ENCODE data around the gene ANO2. TPM values are rescaled to one million over a fixed set of nuclear protein-coding genes. Genes with fewer than 3 reads are reported as not detected.

ANO2 gene
- total RNA-seq, 2 donors from 2014 or later: not detected

- no peak overlapping the region for H3K4me3 Mint-ChIP-seq
- ATAC-seq (no peak), DNase-seq (ENCODE audit: low spot score) (no peak)
- H3K27me3 Mint-ChIP-seq: peaks cover 8 to 11% of the 10 kb centered on the region in 2 donors
- H3K9me3 Mint-ChIP-seq: no peaks in the 10 kb centered on the region
- H3K27ac Mint-ChIP-seq: no peak overlapping the region
- H3K4me1 Mint-ChIP-seq (ENCODE audit: low read depth in 2 of 2): no peaks in the 10 kb centered on the region
- H3K36me3 Mint-ChIP-seq: no peaks in the 10 kb centered on the region
Measured at GRCh38 chr12:5521456-5522325, 423.4 kb downstream of the ANO2 start.

DNA sequence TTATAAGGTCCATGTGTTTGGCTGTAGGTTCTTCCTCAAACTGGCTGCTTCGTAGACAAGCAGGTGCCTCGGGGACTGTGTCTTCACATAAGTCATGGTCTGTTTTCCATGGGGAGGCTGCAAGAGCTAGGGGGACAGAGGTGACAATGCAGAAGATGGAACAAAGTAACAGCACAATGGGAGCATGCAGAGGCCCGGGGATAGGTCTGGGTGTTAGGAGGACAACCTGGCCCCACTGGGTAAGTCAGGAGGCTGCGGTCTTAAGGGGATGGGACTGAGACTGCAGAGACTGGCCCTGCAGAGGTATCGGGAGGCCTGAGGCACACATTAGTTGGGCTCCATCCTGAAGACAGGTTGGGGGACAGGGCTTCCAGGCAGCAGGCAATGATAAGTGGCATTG, 424.2 kb downstream of the ANO2 start:
- Mint-ChIP-seq H3K36me3 (no peaks in the 10 kb centered on the region), H3K4me1 (ENCODE audit: low read depth in 2 of 2) (no peaks in the 10 kb centered on the region), H3K27ac (no peak overlapping the region), H3K4me3 (no peak overlapping the region), H3K27me3 (peaks cover 10 to 11% of the 10 kb centered on the region in 2 donors), H3K9me3 (no peaks in the 10 kb centered on the region)
- DNase-seq (ENCODE audit: low spot score) (no peak), ATAC-seq (no peak)

GRCh38 chr12:5520037-5520436, 425.0 kb downstream of the ANO2 start:
- DNase-seq (ENCODE audit: low spot score): no peak
- no peak for ATAC-seq
- Mint-ChIP-seq H3K36me3 (no peaks in the 10 kb centered on the region), H3K9me3 (no peaks in the 10 kb centered on the region), H3K27me3 (peaks cover 9 to 15% of the 10 kb centered on the region in 2 donors), H3K27ac (no peak overlapping the region), H3K4me3 (no peak overlapping the region), H3K4me1 (ENCODE audit: low read depth in 2 of 2) (no peaks in the 10 kb centered on the region)

DNA sequence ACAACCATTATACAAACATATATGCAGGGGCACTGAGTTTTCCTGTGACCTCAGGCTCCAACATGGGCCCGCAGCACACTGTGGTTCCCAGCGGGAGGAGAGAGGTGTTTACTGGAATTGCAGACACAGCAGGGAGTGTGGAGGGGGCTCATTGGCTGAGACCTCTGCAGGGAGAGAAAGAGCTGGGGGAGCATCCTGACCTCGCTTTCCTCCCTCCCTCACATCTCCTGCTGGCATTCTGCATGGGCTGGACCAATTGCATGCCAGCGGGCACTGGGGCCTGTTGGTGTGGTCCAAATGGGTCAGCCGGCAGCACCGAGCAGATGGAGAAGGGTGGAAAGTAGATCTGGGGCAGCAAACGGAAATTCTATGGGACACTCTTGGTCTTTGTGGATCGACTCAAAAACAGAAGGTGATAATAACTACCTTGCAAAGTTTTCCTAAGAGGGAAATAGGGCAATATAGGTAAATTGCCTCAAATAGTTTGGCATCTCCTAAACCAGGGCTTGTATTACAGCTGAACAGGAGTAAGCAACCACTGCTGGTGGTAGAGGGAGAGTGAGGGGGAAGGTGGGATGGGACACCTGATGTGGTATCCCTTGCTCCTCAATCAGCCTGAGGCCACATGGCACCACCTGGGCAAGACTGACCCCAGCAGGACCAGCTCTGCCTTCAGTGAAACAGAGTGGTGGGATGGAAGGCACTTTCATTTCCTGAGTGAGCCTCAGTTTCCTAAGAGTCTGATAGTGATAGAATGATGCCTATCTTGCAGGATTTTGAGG, 426.3 kb downstream of the ANO2 start:
- Mint-ChIP-seq H3K4me3 (no peak overlapping the region), H3K9me3 (no peaks in the 10 kb centered on the region), H3K27ac (no peak overlapping the region), H3K4me1 (ENCODE audit: low read depth in 2 of 2) (no peaks in the 10 kb centered on the region), H3K27me3 (peaks cover 7 to 15% of the 10 kb centered on the region in 2 donors), H3K36me3 (no peaks in the 10 kb centered on the region)
- DNase-seq (ENCODE audit: low spot score) (no peak), ATAC-seq (no peak)

DNA sequence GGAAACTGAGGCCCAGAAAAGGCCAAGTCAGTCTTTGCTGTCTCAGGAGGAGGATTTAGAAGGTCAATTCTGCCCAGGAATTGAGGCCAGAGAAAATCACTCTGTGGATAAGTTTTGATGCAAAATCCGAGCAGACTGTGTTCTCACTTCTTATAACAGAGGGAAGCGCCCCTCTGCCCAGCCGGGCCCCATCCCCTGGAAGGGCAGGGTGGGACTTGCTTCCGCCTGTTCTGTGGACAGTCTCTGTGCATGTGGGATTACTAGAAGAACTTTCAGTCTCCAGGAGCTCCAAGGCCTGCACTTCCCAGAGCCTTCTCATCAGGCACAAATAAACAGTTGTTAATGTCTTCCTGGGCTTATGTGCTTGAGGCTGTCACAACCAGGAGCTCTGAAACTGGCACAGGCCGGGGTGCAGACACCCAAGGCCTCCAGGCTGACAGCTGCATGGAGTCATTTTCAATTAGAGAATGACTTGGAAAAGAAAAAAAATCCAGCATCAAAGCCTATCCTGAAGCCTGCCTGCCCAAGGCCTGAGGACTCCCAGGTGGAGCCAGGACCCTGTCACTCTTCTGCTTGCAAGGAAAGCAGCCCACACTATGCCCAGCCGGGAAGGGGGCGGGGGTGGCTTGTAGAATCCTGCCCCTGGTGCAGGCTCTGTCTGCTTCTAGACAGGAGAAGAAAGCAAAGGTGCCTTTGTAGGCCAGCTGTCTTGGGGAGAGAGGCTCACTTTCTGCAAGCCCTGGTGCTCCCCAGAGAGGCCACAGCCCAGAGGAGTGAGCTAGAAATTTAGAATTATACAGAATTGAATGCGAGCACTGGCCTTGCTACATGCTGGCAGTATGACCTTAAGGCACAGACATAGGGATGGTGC, 428.5 kb downstream of the ANO2 start:
- no peak for DNase-seq (ENCODE audit: low spot score)
- no peak for ATAC-seq
- H3K27ac Mint-ChIP-seq: no peak overlapping the region
- H3K27me3 Mint-ChIP-seq: peaks cover 3 to 15% of the 10 kb centered on the region in 2 donors
- H3K36me3 Mint-ChIP-seq: no peaks in the 10 kb centered on the region
- H3K9me3 Mint-ChIP-seq: no peaks in the 10 kb centered on the region
- H3K4me3 Mint-ChIP-seq: no peak overlapping the region
- no peaks in the 10 kb centered on the region for H3K4me1 Mint-ChIP-seq (ENCODE audit: low read depth in 2 of 2)

- H3K27ac Mint-ChIP-seq: no peak overlapping the region
- H3K9me3 Mint-ChIP-seq: no peaks in the 10 kb centered on the region
- H3K4me3 Mint-ChIP-seq: no peak overlapping the region
- peaks cover 6 to 24% of the 10 kb centered on the region in 2 donors for H3K27me3 Mint-ChIP-seq
- H3K36me3 Mint-ChIP-seq: no peaks in the 10 kb centered on the region
- DNase-seq (ENCODE audit: low spot score): no peak
- H3K4me1 Mint-ChIP-seq (ENCODE audit: low read depth in 2 of 2): peaks cover 0 to 3% of the 10 kb centered on the region in 2 donors
- no peak for ATAC-seq
Measured at GRCh38 chr12:5515458-5515857, 429.6 kb downstream of the ANO2 start.

- H3K27me3 Mint-ChIP-seq: peaks cover 4 to 18% of the 10 kb centered on the region in 2 donors
- H3K27ac Mint-ChIP-seq: no peak overlapping the region
- H3K36me3 Mint-ChIP-seq: no peaks in the 10 kb centered on the region
- no peak overlapping the region for H3K4me3 Mint-ChIP-seq
- peaks cover 0 to 3% of the 10 kb centered on the region in 2 donors for H3K4me1 Mint-ChIP-seq (ENCODE audit: low read depth in 2 of 2)
- no peaks in the 10 kb centered on the region for H3K9me3 Mint-ChIP-seq
- DNase-seq (ENCODE audit: low spot score) (no peak), ATAC-seq (no peak)
Measured at GRCh38 chr12:5514545-5514944, 430.5 kb downstream of the ANO2 start.

DNA sequence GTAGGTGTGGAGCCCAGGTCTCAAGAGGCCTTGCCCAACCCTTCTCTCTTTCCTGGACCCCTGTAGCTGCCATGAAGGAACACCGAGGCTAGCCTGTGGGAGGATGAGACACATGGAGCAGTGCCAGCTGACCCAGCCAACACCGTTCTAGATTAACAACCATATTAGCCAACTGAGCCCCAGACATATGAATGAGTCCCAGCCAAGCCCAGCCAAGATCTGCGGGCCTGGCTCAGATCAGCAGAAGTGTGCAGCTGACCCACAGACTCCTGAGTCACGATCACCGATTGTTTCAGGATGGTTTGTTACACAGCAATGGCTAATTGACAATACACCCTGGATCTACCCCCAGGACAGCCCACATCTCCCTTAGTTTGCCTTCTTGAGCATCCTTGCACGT, 431.0 kb downstream of the ANO2 start:
- Mint-ChIP-seq H3K4me1 (ENCODE audit: low read depth in 2 of 2) (peaks cover 0 to 3% of the 10 kb centered on the region in 2 donors), H3K9me3 (no peaks in the 10 kb centered on the region)

DNA sequence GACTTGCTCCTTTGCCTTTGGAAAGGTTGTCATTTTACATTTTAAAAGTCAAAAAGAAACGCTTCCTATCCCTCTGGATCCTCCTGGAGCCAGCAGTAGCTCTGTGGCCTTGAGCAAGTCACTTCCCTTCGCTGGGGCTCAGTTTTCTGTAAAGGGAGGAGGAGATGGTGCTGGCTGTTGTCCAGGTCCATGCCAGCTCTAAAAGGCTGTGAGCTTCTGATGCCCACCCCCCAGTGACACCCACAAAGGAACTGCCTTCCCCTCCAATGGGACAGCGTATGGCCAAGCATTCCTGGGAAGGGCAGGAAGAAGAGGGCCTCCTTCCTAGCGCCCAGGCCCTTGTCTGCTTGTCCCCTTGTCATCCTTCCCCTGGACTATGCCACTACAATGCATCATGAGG, 431.7 kb downstream of the ANO2 start:
- H3K4me3 Mint-ChIP-seq: no peak overlapping the region
- DNase-seq (ENCODE audit: low spot score) (no peak), ATAC-seq (no peak)
- H3K4me1 Mint-ChIP-seq (ENCODE audit: low read depth in 2 of 2): peaks cover 0 to 3% of the 10 kb centered on the region in 2 donors
- H3K36me3 Mint-ChIP-seq: no peaks in the 10 kb centered on the region
- no peak overlapping the region for H3K27ac Mint-ChIP-seq
- no peaks in the 10 kb centered on the region for H3K9me3 Mint-ChIP-seq
- H3K27me3 Mint-ChIP-seq: peaks cover 3 to 16% of the 10 kb centered on the region in 2 donors

More for the DNA sequence above, 431.0 kb downstream of the ANO2 start:
- Mint-ChIP-seq H3K36me3 (no peaks in the 10 kb centered on the region), H3K27ac (no peak overlapping the region), H3K4me3 (no peak overlapping the region), H3K27me3 (peaks cover 3 to 16% of the 10 kb centered on the region in 2 donors)
- ATAC-seq: peak in 1 of 2 donors; percentile 14
- no peak for DNase-seq (ENCODE audit: low spot score)

Other genes starting within 250 kb of the ANO2 start
- not detected for gene VWF, start 179.4 kb upstream of the ANO2 start, total RNA-seq